Cardiac muscle cell (in vitro differentiated cells and primary cell): ENCODE results near the gene AMOTL2. TPM values are rescaled to one million over a fixed set of nuclear protein-coding genes. Genes with fewer than 3 reads are reported as not detected.

Source experiments
- DNase-seq, 2 donors: peaks; one replicate each; pipeline versions ENCODE4 v3.0.0 to v3.0.0-alpha.2; 2010 to 2017; ENCODE audit warnings: low read depth in 1 of 2, low spot score in 1 of 2
- H3K27ac ChIP-seq: fragments of 200-600 bp; sonication (generic); 2 replicates; pipeline ENCODE4 v1.5.1; 2016
- H3K27me3 ChIP-seq: fragments of 200-600 bp; sonication (generic); 2 replicates; pipeline ENCODE4 v1.6.0; 2016; ENCODE audit warnings: control low read depth
- H3K36me3 ChIP-seq: fragments of 200-600 bp; sonication (generic); 2 replicates; pipeline ENCODE4 v1.5.1; 2016; ENCODE audit warnings: control low read depth
- H3K4me1 ChIP-seq: fragments of 200-600 bp; sonication (generic); 2 replicates; pipeline ENCODE4 v1.8.1; 2017; ENCODE audit warnings: low read depth, mild to moderate bottlenecking, mixed run types
- H3K4me3 ChIP-seq: fragments of 200-600 bp; sonication (generic); 2 replicates; pipeline ENCODE4 v1.5.1; 2016; ENCODE audit warnings: mild to moderate bottlenecking
- H3K9me3 ChIP-seq: fragments of 200-600 bp; sonication (generic); 2 replicates; pipeline ENCODE4 v1.5.1; 2017; ENCODE audit warnings: low read depth, mild to moderate bottlenecking, control low read depth
- polyA plus RNA-seq: library from polyadenylated mRNA; unstranded; fragments of >200 nt; fragmentation: Nextera tagmentation; extraction: Ambion mirVana; gene quantifications from 2 replicates; pipeline ENCODE4 v1.2.1, GENCODE V29; 2016
- total RNA-seq: library from RNA; depleted of rRNA; stranded (reverse); fragments of >200 nt; gene quantifications from 2 replicates; pipeline ENCODE4 v1.2.3, GENCODE V29; 2016
- TF ChIP-seq, protein P1 (sequence below): IDR thresholded peaks from 2 replicates; pipeline ENCODE4 v1.5.1; 2012; ENCODE audit warnings: low read depth, mild to moderate bottlenecking, low read length

Gene AMOTL2
- total and polyA plus RNA-seq, 2 experiments from 2014 or later, result 32.1 to 103 TPM

- H3K9me3 ChIP-seq, result no peaks in the 10 kb centered on the region
- DNase-seq, result no peak
- TF ChIP-seq, protein P1, sequence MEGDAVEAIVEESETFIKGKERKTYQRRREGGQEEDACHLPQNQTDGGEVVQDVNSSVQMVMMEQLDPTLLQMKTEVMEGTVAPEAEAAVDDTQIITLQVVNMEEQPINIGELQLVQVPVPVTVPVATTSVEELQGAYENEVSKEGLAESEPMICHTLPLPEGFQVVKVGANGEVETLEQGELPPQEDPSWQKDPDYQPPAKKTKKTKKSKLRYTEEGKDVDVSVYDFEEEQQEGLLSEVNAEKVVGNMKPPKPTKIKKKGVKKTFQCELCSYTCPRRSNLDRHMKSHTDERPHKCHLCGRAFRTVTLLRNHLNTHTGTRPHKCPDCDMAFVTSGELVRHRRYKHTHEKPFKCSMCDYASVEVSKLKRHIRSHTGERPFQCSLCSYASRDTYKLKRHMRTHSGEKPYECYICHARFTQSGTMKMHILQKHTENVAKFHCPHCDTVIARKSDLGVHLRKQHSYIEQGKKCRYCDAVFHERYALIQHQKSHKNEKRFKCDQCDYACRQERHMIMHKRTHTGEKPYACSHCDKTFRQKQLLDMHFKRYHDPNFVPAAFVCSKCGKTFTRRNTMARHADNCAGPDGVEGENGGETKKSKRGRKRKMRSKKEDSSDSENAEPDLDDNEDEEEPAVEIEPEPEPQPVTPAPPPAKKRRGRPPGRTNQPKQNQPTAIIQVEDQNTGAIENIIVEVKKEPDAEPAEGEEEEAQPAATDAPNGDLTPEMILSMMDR, result no peak
- peak overlapping the region; percentile 99 for H3K27ac ChIP-seq
- H3K4me3 ChIP-seq, result no peak overlapping the region
- H3K4me1 ChIP-seq, result peaks cover 44% of the 10 kb centered on the region
- no peaks in the 10 kb centered on the region for H3K27me3 ChIP-seq
- peaks cover 31% of the 10 kb centered on the region for H3K36me3 ChIP-seq
Measured at GRCh38 chr3:134368751-134369105, 5.5 kb downstream of the AMOTL2 start.

GRCh38 chr3:134367869-134368750 lies 6.1 kb downstream of the AMOTL2 start:
- Histone ChIP-seq H3K4me1 (peaks cover 50% of the 10 kb centered on the region), H3K36me3 (peaks cover 31% of the 10 kb centered on the region), H3K27ac (peak overlapping the region; percentile 99), H3K9me3 (no peaks in the 10 kb centered on the region), H3K4me3 (no peak overlapping the region), H3K27me3 (no peaks in the 10 kb centered on the region)
- DNase-seq, result no peak
- TF ChIP-seq, protein P1, result no peak

DNA sequence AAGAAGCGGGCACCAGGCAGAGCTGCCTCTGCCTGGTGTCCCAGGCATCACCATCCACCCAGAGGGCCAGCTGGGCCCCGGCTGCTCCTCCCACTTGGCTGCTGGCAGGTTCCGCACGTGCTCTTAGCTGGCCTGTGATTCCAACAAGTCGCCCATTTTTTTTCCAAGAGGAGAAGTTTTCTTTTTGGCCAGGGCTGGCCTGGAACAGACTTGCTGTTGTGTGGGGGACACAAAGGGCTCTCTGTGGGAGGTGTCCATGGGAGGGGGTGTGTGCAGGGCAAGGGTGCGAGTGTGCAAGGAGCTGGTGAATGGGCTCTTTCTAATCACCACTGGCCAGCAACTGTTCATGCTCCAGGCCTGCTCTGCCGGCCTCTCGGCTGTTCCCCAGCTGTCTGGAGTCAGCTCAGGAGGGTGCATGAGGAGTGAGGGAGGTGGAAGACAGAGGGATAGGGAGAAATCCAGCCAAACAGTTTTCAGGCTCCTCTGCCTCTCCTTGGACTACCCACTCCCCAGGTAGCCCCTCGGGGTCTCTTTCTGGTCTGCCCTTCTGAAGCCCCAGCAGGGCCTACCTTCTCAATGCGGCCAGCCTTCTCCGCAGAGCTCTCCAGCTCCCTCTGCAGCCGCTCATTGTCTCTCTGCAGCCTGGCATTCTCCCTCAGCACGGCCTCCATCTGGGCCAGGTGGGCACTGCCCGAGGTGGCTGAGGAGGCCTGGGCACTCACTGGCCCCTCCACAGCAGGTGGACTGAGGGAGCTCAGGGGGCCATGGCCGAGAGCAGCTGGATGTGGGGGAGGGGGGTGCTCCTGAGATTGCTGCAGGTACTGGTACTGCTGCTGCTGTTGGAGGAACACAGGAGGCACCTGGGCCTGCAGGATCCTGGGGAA lies 7.1 kb downstream of the AMOTL2 start:
- H3K4me1 ChIP-seq, result peaks cover 49% of the 10 kb centered on the region
- H3K27me3 ChIP-seq, result no peaks in the 10 kb centered on the region
- TF ChIP-seq, protein P1, result no peak
- no peak for DNase-seq
- peak overlapping the region; percentile 99 for H3K27ac ChIP-seq
- H3K36me3 ChIP-seq, result peaks cover 31% of the 10 kb centered on the region
- H3K4me3 ChIP-seq, result no peak overlapping the region
- no peaks in the 10 kb centered on the region for H3K9me3 ChIP-seq

DNA sequence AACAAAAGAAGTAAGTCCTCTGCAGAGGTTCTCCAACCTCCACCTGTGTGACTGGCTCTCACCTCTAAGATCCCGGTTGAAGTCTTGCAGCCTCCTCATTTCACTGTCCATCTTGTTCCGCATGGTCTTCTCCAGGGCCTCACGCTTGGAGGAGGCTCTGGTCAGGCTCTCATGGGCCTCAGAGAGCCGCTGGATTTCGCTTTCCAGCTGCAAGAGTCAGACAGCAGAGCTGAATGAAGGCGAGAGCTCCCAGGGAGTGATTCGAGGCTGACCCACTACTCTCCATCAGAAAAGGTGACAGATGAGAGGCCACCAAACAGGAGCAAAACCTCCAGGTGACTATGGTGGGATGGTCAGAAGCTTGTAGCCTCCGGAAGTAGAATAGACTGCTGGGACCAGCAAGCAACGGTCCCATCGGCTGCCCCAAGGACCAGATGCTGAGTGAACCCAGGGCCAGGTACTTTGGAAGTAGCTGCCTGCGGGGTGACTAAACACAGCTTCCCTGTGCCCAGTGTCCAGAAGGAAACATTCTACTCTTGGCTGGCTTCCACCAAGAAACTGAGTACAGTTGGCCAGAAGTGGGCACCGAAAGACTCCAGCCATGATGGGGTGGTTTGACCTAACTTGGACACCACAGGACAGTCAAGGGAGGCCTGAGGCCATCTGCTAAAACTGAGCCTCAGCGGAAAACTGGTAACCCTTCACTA lies 7.9 kb downstream of the AMOTL2 start:
- TF ChIP-seq, protein P1, result no peak
- Histone ChIP-seq H3K27ac (peak overlapping the region; percentile 99), H3K4me3 (no peak overlapping the region), H3K9me3 (no peaks in the 10 kb centered on the region), H3K4me1 (peaks cover 41% of the 10 kb centered on the region), H3K27me3 (no peaks in the 10 kb centered on the region), H3K36me3 (peaks cover 39% of the 10 kb centered on the region)
- no peak for DNase-seq

- Histone ChIP-seq H3K4me3 (no peak overlapping the region), H3K4me1 (peaks cover 41% of the 10 kb centered on the region), H3K27ac (peak overlapping the region; percentile 99), H3K36me3 (peaks cover 42% of the 10 kb centered on the region), H3K9me3 (no peaks in the 10 kb centered on the region), H3K27me3 (no peaks in the 10 kb centered on the region)
- TF ChIP-seq, protein P1, result no peak
- DNase-seq, result no peak
Measured at GRCh38 chr3:134365766-134366065, 8.5 kb downstream of the AMOTL2 start.
